SK-N-SH treated with all-trans-retinoic acid at 6 μM for 48 hours (cell line): Measurements from ENCODE around the gene RBM19.

Experiments
- ATAC-seq: fragments of 200-7000 bp; cut with Tn5 transposase; 3 replicates; pipeline ENCODE4 v1.9.1; 2020; ENCODE audit warnings: mild to moderate bottlenecking, moderate library complexity
- ARNTL ChIP-seq: fragments of 450-650 bp; formaldehyde crosslinking; IDR thresholded peaks from 2 replicates; pipeline ENCODE4 v1.5.0; 2020; ENCODE audit warnings: low read depth, mild to moderate bottlenecking, moderate library complexity, borderline replicate concordance
- BACH2 ChIP-seq: fragments of 250-450 bp; sonication (Bioruptor Pico); IDR thresholded peaks from 2 replicates; pipeline ENCODE4 v1.9.0; 2021; ENCODE audit warnings: mild to moderate bottlenecking, borderline replicate concordance
- CSDC2 ChIP-seq: fragments of 250-450 bp; sonication (Bioruptor Pico); IDR thresholded peaks from 2 replicates; pipeline ENCODE4 v1.5.0; 2020; ENCODE audit warnings: mild to moderate bottlenecking, moderate library complexity
- ESRRG ChIP-seq: fragments of 250-450 bp; sonication (Bioruptor Pico); IDR thresholded peaks from 2 replicates; pipeline ENCODE4 v1.6.1; 2021; ENCODE audit warnings: mild to moderate bottlenecking
- ISL1 ChIP-seq: fragments of 250-450 bp; sonication (Bioruptor Pico); IDR thresholded peaks from 2 replicates; pipeline ENCODE4 v2.1.2; 2022; ENCODE audit warnings: mild to moderate bottlenecking, moderate library complexity
- OSR1 ChIP-seq: fragments of 250-450 bp; sonication (Bioruptor Pico); IDR thresholded peaks from 2 replicates; pipeline ENCODE4 v1.8.0; 2022; ENCODE audit warnings: moderate library complexity, mild to moderate bottlenecking, inconsistent platforms
- PATZ1 ChIP-seq: fragments of 250-450 bp; sonication (Bioruptor Pico); IDR thresholded peaks from 2 replicates; pipeline ENCODE4 v1.8.0; 2020; ENCODE audit warnings: mild to moderate bottlenecking, moderate library complexity, borderline replicate concordance
- PPARA ChIP-seq: fragments of 250-450 bp; sonication (Bioruptor Pico); IDR thresholded peaks from 2 replicates; pipeline ENCODE4 v1.5.0; 2020; ENCODE audit warnings: mild to moderate bottlenecking, borderline replicate concordance
- RARB ChIP-seq: fragments of 250-450 bp; sonication (Bioruptor Pico); IDR thresholded peaks from 2 replicates; pipeline ENCODE4 v1.8.0; 2021; ENCODE audit warnings: mild to moderate bottlenecking, moderate library complexity
- SNAI2 ChIP-seq: fragments of 250-450 bp; sonication (Bioruptor Pico); IDR thresholded peaks from 2 replicates; pipeline ENCODE4 v1.5.0; 2020; ENCODE audit warnings: mild to moderate bottlenecking, moderate library complexity
- TCF4 ChIP-seq: fragments of 250-450 bp; sonication (Bioruptor Pico); IDR thresholded peaks from 2 replicates; pipeline ENCODE4 v1.8.0; 2021; ENCODE audit warnings: mild to moderate bottlenecking, moderate library complexity, borderline replicate concordance
- TOX ChIP-seq: fragments of 250-450 bp; sonication (Bioruptor Pico); IDR thresholded peaks from 2 replicates; pipeline ENCODE4 v1.8.0; 2021; ENCODE audit warnings: mild to moderate bottlenecking, moderate library complexity, borderline replicate concordance
- TSHZ2 ChIP-seq: fragments of 250-450 bp; sonication (Bioruptor Pico); IDR thresholded peaks from 2 replicates; pipeline ENCODE4 v1.5.0; 2020; ENCODE audit warnings: mild to moderate bottlenecking, moderate library complexity
- ZC3H10 ChIP-seq: fragments of 250-450 bp; sonication (Bioruptor Pico); IDR thresholded peaks from 2 replicates; pipeline ENCODE4 v1.5.1; 2021; ENCODE audit warnings: mild to moderate bottlenecking, moderate library complexity
- ZFP3 ChIP-seq: fragments of 250-450 bp; sonication (Bioruptor Pico); IDR thresholded peaks from 2 replicates; pipeline ENCODE4 v1.5.0; 2020; ENCODE audit warnings: mild to moderate bottlenecking, moderate library complexity
- ZFP30 ChIP-seq: fragments of 450-650 bp; formaldehyde crosslinking; IDR thresholded peaks from 2 replicates; pipeline ENCODE4 v1.5.0; 2022; ENCODE audit warnings: mild to moderate bottlenecking, moderate library complexity
- ZNF565 ChIP-seq: fragments of 450-650 bp; formaldehyde crosslinking; conservative IDR thresholded peaks from 2 replicates; pipeline ENCODE4 v1.5.0; 2020; ENCODE audit warnings: low read depth, mild to moderate bottlenecking, moderate library complexity
- ZNF70 ChIP-seq: fragments of 450-650 bp; formaldehyde crosslinking; IDR thresholded peaks from 2 replicates; pipeline ENCODE4 v1.5.0; 2020; ENCODE audit warnings: mild to moderate bottlenecking, moderate library complexity
- ZNF8 ChIP-seq: fragments of 450-650 bp; formaldehyde crosslinking; IDR thresholded peaks from 2 replicates; pipeline ENCODE4 v1.5.0; 2020; ENCODE audit warnings: mild to moderate bottlenecking, moderate library complexity
- TF ChIP-seq, protein P1 (sequence below): fragments of 250-450 bp; sonication (Bioruptor Pico); IDR thresholded peaks from 2 replicates; pipeline ENCODE4 v1.8.0; 2021; ENCODE audit warnings: low read depth, mild to moderate bottlenecking, moderate library complexity, borderline replicate concordance
- TF ChIP-seq, protein P2 (sequence below): fragments of 250-450 bp; sonication (Bioruptor Pico); IDR thresholded peaks from 2 replicates; pipeline ENCODE4 v1.5.1; 2021; ENCODE audit warnings: mild to moderate bottlenecking, moderate library complexity

The RBM19 gene

GRCh38 chr12:113874999-113875561 lies 91.0 kb downstream of the RBM19 start:
- TF ChIP-seq ZNF565 (CRISPR knock-in tag) = no peak
- no peak for TF ChIP-seq ESRRG (CRISPR knock-in tag)
- no peak for TF ChIP-seq SNAI2 (CRISPR knock-in tag)
- TF ChIP-seq ZC3H10 = no peak
- TF ChIP-seq CSDC2 (CRISPR knock-in tag) = no peak
- TF ChIP-seq PATZ1 (CRISPR knock-in tag) = no peak
- no peak for TF ChIP-seq TSHZ2 (CRISPR knock-in tag)
- no peak for TF ChIP-seq RARB (CRISPR knock-in tag)
- no peak for TF ChIP-seq ZFP3
- no peak for TF ChIP-seq ISL1 (CRISPR knock-in tag)
- no peak for TF ChIP-seq ZFP30 (CRISPR knock-in tag)
- TF ChIP-seq, protein P1, sequence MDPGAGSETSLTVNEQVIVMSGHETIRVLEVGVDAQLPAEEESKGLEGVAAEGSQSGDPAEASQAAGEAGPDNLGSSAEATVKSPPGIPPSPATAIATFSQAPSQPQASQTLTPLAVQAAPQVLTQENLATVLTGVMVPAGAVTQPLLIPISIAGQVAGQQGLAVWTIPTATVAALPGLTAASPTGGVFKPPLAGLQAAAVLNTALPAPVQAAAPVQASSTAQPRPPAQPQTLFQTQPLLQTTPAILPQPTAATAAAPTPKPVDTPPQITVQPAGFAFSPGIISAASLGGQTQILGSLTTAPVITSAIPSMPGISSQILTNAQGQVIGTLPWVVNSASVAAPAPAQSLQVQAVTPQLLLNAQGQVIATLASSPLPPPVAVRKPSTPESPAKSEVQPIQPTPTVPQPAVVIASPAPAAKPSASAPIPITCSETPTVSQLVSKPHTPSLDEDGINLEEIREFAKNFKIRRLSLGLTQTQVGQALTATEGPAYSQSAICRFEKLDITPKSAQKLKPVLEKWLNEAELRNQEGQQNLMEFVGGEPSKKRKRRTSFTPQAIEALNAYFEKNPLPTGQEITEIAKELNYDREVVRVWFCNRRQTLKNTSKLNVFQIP (CRISPR knock-in tag) = no peak
- peak; percentile 40; the same call in 2 of the 3 replicates for ATAC-seq

- no peak for ATAC-seq
- no peak for TF ChIP-seq CSDC2 (CRISPR knock-in tag)
- TF ChIP-seq ZFP30 (CRISPR knock-in tag) = no peak
- no peak for TF ChIP-seq PPARA (CRISPR knock-in tag)
- no peak for TF ChIP-seq ZNF565 (CRISPR knock-in tag)
These were observed 91.8 kb downstream of the RBM19 start for GRCh38 chr12:113874326-113874725.

GRCh38 chr12:113873740-113874139 lies 92.4 kb downstream of the RBM19 start:
- no peak for ATAC-seq
- TF ChIP-seq ZFP3 (no peak), ISL1 (CRISPR knock-in tag) (no peak), ESRRG (CRISPR knock-in tag) (no peak), TOX (CRISPR knock-in tag) (no peak), TCF4 (CRISPR knock-in tag) (no peak), ARNTL (no peak), ZNF8 (CRISPR knock-in tag) (no peak), ZNF70 (CRISPR knock-in tag) (no peak), PPARA (CRISPR knock-in tag) (no peak), BACH2 (CRISPR knock-in tag) (no peak), ZFP30 (CRISPR knock-in tag) (no peak), OSR1 (no peak), CSDC2 (CRISPR knock-in tag) (no peak), ZC3H10 (no peak)
- TF ChIP-seq, protein P1 (CRISPR knock-in tag) = no peak
- TF ChIP-seq, protein P2, sequence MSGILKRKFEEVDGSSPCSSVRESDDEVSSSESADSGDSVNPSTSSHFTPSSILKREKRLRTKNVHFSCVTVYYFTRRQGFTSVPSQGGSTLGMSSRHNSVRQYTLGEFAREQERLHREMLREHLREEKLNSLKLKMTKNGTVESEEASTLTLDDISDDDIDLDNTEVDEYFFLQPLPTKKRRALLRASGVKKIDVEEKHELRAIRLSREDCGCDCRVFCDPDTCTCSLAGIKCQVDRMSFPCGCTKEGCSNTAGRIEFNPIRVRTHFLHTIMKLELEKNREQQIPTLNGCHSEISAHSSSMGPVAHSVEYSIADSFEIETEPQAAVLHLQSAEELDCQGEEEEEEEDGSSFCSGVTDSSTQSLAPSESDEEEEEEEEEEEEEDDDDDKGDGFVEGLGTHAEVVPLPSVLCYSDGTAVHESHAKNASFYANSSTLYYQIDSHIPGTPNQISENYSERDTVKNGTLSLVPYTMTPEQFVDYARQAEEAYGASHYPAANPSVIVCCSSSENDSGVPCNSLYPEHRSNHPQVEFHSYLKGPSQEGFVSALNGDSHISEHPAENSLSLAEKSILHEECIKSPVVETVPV (CRISPR knock-in tag) = no peak
- TF ChIP-seq, all 23 proteins: peak for 0
